HL-60 (cell line): ENCODE results near the gene CD38.

Experiments
- DNase-seq, 2 experiments: peaks; one replicate each; pipeline ENCODE4 v3.0.0-alpha.2; 2010 to 2020; ENCODE audit warnings: low read depth in 1 of 2, low spot score in 1 of 2
- H3K27ac ChIP-seq: fragments of 250-450 bp; sonication (Bioruptor Pico); replicated peaks from 2 replicates; pipeline ENCODE4 v1.5.1; 2020; ENCODE audit warnings: mild to moderate bottlenecking, moderate library complexity
- H3K27me3 ChIP-seq: fragments of 250-450 bp; sonication (Bioruptor Pico); 2 replicates; pipeline ENCODE4 v1.5.1; 2021; ENCODE audit warnings: mild to moderate bottlenecking, moderate library complexity; ENCODE audit not compliant: insufficient read depth, poor library complexity, severe bottlenecking
- H3K4me3 ChIP-seq: replicated peaks from 2 replicates; pipeline ENCODE4 v1.5.1; 2011; ENCODE audit warnings: mild to moderate bottlenecking, control low read depth, low read length; ENCODE audit not compliant: insufficient read depth
- CTCF ChIP-seq: IDR thresholded peaks from one replicate; pipeline ENCODE4 v1.5.1; 2011; ENCODE audit warnings: low read length, control low read depth, inconsistent platforms; ENCODE audit not compliant: insufficient read depth
- GABPA ChIP-seq: IDR thresholded peaks from 2 replicates; pipeline ENCODE4 v1.6.1; 2012; ENCODE audit warnings: low read depth
- POLR2AphosphoS5 ChIP-seq: IDR thresholded peaks from 2 replicates; pipeline ENCODE4 v1.6.1; 2012; ENCODE audit warnings: low read depth
- REST ChIP-seq: IDR thresholded peaks from 2 replicates; pipeline ENCODE4 v1.6.1; 2012; ENCODE audit warnings: low read depth; ENCODE audit not compliant: insufficient replicate concordance
- SPI1 ChIP-seq: IDR thresholded peaks from 2 replicates; pipeline ENCODE4 v1.6.1; 2012; ENCODE audit warnings: low read depth, mild to moderate bottlenecking, borderline replicate concordance

Gene CD38

GRCh38 chr4:15765391-15765790 is 12.7 kb upstream of the CD38 start:
- DNase-seq = peak in 1 of 2 experiments; percentile 21
- Histone ChIP-seq H3K27ac (peak overlapping the region; percentile 4), H3K4me3 (no peak overlapping the region), H3K27me3 (no peaks in the 10 kb centered on the region)
- TF ChIP-seq SPI1 (peak; percentile 43; the same call in 1 of the 2 replicates), CTCF (no peak)

- peak; percentile 63 to 68 for DNase-seq
- TF ChIP-seq SPI1 = peak; percentile 54; the same call in 1 of the 2 replicates
- TF ChIP-seq CTCF = no peak
- no peak for TF ChIP-seq POLR2AphosphoS5
- TF ChIP-seq GABPA = no peak
- no peak for TF ChIP-seq REST
- Histone ChIP-seq H3K27me3 (no peaks in the 10 kb centered on the region), H3K4me3 (no peak overlapping the region), H3K27ac (peak overlapping the region; percentile 4)
Observed at GRCh38 chr4:15765910-15766697, 12.0 kb upstream of the CD38 start.

GRCh38 chr4:15766821-15767220 is 11.3 kb upstream of the CD38 start:
- H3K27me3 ChIP-seq = no peaks in the 10 kb centered on the region
- H3K4me3 ChIP-seq = no peak overlapping the region
- TF ChIP-seq CTCF = no peak
- TF ChIP-seq REST = no peak
- TF ChIP-seq POLR2AphosphoS5 = no peak
- TF ChIP-seq GABPA = no peak
- TF ChIP-seq SPI1 = no peak
- no peak overlapping the region for H3K27ac ChIP-seq
- DNase-seq = no peak

- H3K4me3 ChIP-seq = no peak overlapping the region
- TF ChIP-seq GABPA = no peak
- no peak for TF ChIP-seq CTCF
- TF ChIP-seq POLR2AphosphoS5 = no peak
- no peak for TF ChIP-seq REST
- no peak for TF ChIP-seq SPI1
- H3K27me3 ChIP-seq = no peaks in the 10 kb centered on the region
- H3K27ac ChIP-seq = no peak overlapping the region
- no peak for DNase-seq
Observed at GRCh38 chr4:15769202-15769601, 8.9 kb upstream of the CD38 start.
